Activated naive CD4-positive, alpha-beta T cell treated with Interleukin-2 at 50 U/mL for 16 hours (primary cell): Measurements from ENCODE around the gene ZNF346.
"Not testable (repeated sequence)": the region's sequence is repeated elsewhere in the genome, so short reads cannot be mapped to it uniquely, and the experiment has no call there.

Experiments
- DNase-seq: peaks from one replicate; pipeline ENCODE4 v3.0.0-alpha.2; 2020

The ZNF346 gene

GRCh38 chr5:177022386-177023302 lies at the start of gene ZNF346:
ZNF346 (plus strand) TSS chr5:177022696; CDS start chr5:177022739, 43 bp downstream.
- DNase-seq: peak; percentile 90

GRCh38 chr5:176979669-176980068 lies 42.8 kb upstream of the ZNF346 start:
- DNase-seq: no peak

DNA sequence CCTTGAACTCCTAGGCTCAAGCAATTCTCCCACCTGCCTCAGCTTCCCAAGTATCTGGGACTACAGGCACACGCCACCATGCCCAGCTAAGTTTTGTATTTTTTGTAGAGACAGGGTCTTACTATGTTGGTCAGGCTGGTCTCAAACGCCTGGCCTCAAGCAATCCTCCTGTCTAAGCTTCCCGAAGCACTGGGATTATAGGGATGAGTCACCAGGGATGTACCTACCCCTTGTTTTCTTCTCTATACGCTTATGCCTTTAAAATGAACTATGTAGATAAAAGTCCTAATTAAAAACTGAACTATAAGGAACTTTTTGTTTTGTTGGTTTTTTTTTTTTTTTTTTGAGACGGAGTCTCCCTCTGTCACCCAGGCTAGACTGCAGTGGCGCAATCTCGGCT lies 41.7 kb upstream of the ZNF346 start:
- no peak for DNase-seq

DNA sequence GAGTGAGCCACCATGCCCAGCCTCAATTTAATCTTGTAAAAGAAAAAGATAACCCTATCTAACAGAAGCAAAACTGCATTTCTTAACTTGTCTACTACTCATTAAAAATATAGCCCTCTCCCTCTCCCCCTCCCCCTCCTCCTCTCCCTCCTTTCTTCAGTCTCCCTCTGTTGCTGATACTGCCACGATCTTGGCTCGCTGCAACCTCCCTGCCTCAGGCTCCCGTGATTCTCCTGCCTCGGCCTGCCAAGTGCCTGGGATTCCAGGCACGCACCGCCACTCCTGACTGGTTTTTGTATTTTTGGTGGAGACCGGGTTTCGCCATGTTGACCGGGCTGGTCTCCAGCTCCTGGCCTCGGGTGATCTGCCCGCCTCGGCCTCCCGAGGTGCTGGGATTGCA lies 39.4 kb upstream of the ZNF346 start:
- not testable (repeated sequence) for DNase-seq

GRCh38 chr5:176983593-176983992 lies 38.9 kb upstream of the ZNF346 start:
- not testable (repeated sequence) for DNase-seq

GRCh38 chr5:176984176-176984575 lies 38.3 kb upstream of the ZNF346 start:
- DNase-seq: not testable (repeated sequence)

- peak; percentile 18 for DNase-seq
Measured at GRCh38 chr5:176985516-176985915, 37.0 kb upstream of the ZNF346 start.

DNA sequence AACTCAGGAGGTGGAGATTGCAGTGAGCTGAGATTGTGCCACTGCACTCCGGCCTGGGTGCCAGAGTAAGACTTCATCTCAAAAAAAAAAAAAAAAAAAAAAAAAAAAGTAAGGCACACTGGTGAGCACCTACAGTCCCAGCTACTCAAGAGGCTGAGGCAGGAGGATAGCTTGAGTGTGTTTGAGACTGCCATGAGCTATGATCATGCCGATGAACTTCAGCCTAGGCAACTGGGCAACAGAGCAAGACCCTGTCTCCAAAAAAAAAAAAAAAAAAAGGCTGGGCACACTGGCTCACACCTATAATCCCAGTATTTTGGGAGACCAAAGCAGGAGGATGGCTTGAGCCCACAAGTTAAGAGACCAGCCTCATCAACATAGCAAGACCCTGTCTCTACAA lies 36.2 kb upstream of the ZNF346 start:
- no peak for DNase-seq

- DNase-seq: no peak
Measured at GRCh38 chr5:176987583-176987982, 34.9 kb upstream of the ZNF346 start.

DNA sequence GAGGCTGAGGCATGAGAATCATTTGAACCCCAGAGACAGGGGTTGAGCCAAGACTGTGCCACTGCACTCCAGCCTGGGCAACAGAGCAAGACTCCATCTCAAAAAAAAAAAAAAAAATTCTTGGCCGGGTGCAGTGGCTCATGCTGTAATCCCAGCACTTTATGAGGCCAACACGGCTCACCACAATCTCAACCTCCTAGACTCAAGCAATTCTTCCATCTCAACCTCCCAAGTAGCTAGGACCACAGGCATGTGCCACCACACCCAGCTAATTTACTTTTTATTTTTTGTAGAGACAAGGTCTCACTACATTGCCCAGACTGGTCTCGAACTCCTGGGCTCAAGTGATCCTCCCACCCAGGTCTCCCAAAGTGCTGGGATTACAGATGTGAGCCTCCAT lies 29.4 kb upstream of the ZNF346 start:
- not testable (repeated sequence) for DNase-seq

GRCh38 chr5:176994460-176995121 lies 27.9 kb upstream of the ZNF346 start:
- no peak for DNase-seq

DNA sequence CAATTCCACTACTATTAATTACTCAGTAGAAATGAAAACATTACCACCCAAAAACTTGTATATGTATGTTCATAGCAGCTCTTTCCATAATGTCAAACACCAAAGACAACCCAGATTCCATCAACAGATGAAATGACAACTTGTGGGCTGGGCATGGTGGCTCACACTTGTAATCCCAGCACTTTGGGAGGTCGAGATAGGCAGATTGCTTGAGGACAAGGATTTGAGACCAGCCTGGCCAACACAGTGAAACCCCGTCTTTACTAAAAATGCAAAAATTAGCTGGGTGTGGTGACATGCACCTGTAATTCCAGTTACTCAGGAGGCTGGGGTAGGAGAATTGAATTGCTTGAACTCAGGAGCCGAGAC lies 27.4 kb upstream of the ZNF346 start:
- no peak for DNase-seq

GRCh38 chr5:176995896-176996767 lies 26.4 kb upstream of the ZNF346 start:
- no peak for DNase-seq

GRCh38 chr5:176996780-176997179 lies 25.7 kb upstream of the ZNF346 start:
- no peak for DNase-seq

- no peak for DNase-seq
Measured at GRCh38 chr5:176998828-176999227, 23.7 kb upstream of the ZNF346 start.

GRCh38 chr5:176999526-176999925 lies 23.0 kb upstream of the ZNF346 start:
- not testable (repeated sequence) for DNase-seq

DNA sequence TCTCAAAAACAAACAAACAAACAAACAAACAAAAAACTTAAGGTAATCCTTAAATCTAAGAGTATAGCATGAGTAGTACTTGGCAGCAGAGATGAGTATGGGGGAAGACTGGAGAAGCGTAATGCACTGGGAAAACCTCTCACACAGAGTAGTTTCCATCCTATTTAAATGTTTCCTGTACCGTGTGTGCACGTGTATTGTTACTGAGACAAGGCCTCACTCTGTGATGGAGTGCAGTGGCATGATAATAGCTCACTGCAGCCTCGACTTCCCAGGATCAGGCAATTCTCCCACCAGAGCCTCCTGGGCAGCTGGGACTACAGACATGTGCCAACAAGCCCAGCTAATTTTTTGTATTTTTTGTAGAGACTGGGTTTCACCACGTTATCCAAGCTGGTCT lies 18.8 kb upstream of the ZNF346 start:
- DNase-seq: no peak

DNA sequence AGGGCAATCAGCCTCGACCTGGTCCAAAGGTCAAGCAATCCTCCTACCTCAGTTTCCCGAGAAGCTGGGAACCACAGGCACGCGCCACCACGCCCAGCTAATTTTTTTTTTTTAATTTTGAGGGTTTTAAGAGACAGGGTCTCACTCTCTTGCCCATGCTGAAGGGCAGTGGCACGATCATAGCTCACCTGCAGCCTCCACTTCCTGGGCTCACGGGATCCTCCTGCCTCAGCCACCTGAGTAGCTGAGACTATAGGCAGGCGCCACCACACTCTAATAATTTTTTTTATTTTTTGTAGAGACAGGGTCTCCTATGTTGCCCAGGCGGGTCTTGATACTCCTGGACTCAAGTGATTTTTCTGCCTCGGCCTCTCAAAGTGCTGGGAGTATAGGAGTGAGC lies 17.5 kb upstream of the ZNF346 start:
- no peak for DNase-seq

GRCh38 chr5:177005619-177006264 lies 16.8 kb upstream of the ZNF346 start:
- DNase-seq: peak; percentile 76

DNA sequence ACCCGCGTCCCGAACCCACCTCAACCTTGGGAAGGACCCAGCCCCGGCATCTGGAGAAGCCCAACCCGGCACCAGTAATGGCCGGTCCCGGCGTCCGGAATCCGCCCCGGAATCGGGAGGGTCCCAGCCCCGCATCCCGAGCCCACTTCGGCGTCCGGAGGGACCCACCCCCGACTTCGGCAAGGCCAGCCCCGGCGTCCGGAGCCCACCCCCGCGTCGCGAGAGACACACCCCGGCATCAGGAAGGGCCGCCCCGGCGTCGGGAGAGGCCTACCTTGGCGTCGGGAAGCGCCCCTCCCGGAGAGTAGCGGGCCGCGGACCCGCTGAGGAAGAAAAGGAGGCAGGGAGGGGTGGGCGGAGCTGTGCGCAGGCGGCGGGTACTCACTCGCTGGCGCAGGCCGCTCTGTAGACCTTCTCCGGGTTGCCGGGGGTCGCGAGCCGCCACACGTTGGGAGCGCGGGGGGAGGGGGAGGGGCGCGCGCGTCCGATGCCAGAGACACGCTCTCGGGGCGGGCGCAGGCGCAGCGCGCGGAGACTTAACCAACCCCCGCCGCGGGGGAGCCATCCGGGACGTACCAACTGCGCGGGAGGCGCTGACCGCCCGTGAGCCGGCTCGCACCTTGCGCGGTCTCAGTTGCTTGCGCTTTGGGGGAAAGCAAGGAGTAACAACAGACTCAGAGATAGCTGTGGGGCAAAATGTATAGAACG lies 16.1 kb upstream of the ZNF346 start, which contains the start of gene UIMC1:
Gene UIMC1, minus strand, starts transcription at position 515 of the 708 bp plus-strand sequence. CDS start 24,164 bp downstream, outside the sequence.
- peak; percentile 93 for DNase-seq

GRCh38 chr5:177008716-177009115 lies 13.8 kb upstream of the ZNF346 start:
- DNase-seq: no peak

DNA sequence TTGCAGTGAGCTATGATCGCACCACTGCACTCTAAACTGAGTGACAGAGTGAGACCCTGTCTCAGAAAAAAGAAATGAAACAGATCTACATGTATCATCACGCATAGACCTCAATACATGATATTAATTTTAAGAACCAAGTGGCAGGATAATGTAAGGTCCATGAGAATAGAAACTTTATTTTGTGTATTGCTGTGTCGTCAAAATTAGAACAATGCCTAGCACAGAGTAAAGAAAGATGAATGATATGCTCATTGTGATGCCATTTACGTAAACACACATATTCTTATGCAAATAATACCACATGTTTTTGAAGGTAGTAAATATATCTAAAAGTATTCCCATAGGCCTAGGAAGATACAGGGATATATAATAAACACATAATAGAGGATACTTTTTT lies 12.3 kb upstream of the ZNF346 start:
- DNase-seq: no peak
